GM21360 (cell line): Measurements from ENCODE around the gene KPNA1.

Experiments
- ATAC-seq: cut with Tn5 transposase; IDR thresholded peaks from one replicate; pipeline ENCODE4 v1.9.1; 2021; ENCODE audit warnings: mild to moderate bottlenecking, moderate library complexity; ENCODE audit not compliant: unreplicated experiment

Gene KPNA1

GRCh38 chr3:122416966-122417365 is 97.8 kb downstream of the KPNA1 start:
- no peak for ATAC-seq

- ATAC-seq = peak; percentile 77
These were observed 98.7 kb downstream of the KPNA1 start, which contains the start of gene WDR5B for GRCh38 chr3:122415762-122416654. Gene WDR5B, minus strand, starts transcription at chr3:122416062. Its CDS starts 534 bp downstream, at chr3:122415528.

- ATAC-seq = peak; percentile 53
These were observed 99.5 kb downstream of the KPNA1 start for GRCh38 chr3:122415104-122415744.

- no peak for ATAC-seq
These were observed 100.3 kb downstream of the KPNA1 start for GRCh38 chr3:122414391-122414790.

DNA sequence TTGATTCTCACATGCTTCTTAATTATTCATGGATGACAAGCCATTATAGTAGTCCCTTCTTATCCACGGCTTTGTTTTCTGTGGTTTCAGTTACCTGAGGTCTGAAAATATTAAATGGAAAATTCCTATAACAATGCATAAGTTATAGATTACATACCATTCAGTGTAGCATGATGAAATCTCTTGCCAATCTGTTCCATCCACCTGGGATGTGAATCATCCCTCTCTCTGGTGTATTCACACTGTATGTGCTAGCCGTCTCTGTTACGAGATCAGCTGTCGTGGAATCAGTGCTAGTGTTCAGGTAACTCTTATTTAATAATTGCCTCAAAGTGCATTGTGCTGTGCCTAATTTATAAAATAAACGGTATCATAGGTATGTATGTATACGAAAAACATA is 104.1 kb downstream of the KPNA1 start:
- no peak for ATAC-seq

GRCh38 chr3:122410111-122410510 is 104.6 kb downstream of the KPNA1 start:
- ATAC-seq = no peak

- no peak for ATAC-seq
These were observed 105.3 kb downstream of the KPNA1 start for GRCh38 chr3:122409446-122409845.

DNA sequence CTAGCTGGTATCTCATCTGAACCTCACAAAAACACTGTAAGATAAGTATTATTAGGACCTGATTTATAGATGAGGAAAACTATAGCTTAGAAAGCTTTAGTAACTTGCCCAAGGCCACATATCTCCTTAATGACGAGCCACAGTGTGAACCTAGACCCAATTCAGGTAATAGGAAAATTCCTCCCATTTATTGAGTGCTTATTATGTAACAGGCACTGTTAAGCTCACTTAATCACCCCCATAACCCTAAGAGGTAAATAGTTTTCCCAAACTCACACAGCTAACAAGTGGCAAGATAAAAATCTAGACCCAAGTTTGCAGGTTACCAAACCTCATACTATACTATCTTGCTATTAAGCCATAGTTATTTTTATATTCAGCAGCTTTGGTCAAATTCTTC is 106.8 kb downstream of the KPNA1 start:
- no peak for ATAC-seq

GRCh38 chr3:122406198-122406597 is 108.5 kb downstream of the KPNA1 start:
- no peak for ATAC-seq

DNA sequence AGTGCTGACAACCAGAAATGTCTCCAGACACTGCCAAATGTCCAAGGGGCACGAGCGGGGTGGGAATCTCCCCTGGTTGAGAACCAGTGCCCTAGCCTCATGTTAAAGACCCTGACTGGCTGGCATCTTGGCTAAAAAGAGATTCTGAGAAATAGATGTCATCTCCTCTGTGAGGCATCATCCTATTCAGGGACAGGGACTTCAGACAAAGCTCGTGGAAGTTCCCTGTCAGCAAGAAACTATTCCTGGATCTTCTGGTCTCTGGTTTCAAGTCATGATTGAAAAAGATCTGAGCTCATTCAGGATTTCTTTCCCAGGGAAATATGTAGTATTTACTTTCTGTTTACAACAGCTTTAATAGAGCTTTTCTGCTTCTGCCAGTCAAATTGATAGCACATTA is 109.7 kb downstream of the KPNA1 start:
- ATAC-seq = no peak

GRCh38 chr3:122403489-122403888 is 111.2 kb downstream of the KPNA1 start:
- ATAC-seq = no peak

GRCh38 chr3:122398920-122399319 is 115.8 kb downstream of the KPNA1 start:
- no peak for ATAC-seq

GRCh38 chr3:122397201-122397600 is 117.5 kb downstream of the KPNA1 start:
- no peak for ATAC-seq

DNA sequence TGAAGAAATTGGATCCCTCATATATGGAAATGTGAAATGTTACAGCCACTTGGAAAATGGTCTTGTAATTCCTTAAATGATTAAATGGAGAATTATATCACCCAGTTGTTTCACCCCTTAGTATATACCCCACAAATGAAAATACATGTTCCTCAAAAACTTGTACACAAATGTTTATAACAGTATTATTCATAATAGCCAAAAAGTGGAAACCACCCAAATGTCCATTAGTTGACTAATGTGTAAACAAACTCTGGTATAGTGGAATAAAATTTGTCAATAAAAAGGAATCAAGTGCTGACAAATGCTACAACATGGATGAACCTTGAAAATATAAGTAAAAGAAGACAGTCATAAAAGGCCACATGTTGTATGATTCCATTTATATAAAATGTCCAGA is 118.2 kb downstream of the KPNA1 start:
- ATAC-seq = no peak

DNA sequence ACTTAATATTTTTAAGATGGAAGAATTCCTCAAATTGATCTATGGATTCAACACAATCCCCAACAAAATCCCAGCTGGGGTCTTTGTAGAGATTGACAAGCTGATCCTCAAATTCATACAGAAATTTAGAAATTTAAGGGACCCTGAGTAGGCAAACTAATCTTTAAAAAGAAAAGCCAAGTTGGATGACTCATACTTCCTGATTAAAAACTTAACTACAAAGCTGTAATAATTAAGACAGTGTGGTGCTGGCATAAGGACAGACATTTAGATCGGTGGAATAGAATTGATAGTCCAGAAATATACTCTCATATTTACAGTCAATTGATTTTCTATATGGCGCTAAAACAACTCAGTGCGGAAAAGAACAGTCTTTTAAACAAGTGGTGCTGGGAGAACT is 119.2 kb downstream of the KPNA1 start:
- no peak for ATAC-seq

GRCh38 chr3:122394173-122394572 is 120.6 kb downstream of the KPNA1 start:
- ATAC-seq = no peak

DNA sequence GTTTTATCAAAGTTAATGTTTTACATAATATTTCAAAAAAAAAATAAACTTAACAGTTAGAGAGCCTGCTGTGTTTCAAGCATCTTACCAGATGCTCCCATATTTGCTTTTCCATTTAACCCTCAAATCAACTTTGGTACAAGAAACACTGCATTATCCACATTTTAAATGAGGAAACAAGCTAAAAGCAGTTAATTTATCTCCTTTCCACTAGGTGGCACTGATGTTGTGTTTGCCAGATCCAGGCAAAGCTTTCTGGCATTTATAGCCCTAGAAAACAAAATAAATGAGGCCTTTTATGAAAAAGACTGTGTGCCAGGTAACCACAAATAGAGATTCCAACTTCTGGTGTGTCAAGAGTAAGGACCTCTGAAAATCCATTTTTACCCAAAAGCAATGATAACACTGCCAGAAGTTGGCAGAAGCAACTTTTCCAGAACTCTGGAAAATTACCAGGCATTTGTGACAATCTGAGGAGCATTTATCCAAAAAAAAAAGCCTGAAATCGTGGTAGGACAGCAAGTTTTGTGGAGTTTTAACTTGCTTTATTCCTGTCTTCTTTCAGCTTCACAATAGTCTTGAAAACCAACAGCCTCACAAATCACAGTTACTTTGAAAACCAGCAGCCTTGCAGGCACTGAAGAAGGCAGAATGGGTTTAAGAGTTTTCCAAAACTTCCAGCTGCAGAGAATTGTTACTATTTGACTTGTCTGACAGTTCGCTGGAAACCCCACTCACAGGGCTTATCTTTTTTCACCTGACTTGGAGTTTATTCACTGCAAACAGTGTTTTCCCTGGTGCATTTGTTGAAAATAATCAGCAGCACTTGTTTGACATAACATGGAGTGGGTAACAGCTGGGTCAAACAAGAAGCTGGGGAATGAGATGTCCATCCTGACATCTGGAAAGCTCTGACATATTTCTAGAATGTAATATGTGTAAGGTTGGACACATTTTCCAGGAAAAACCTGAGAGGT is 121.6 kb downstream of the KPNA1 start:
- no peak for ATAC-seq

DNA sequence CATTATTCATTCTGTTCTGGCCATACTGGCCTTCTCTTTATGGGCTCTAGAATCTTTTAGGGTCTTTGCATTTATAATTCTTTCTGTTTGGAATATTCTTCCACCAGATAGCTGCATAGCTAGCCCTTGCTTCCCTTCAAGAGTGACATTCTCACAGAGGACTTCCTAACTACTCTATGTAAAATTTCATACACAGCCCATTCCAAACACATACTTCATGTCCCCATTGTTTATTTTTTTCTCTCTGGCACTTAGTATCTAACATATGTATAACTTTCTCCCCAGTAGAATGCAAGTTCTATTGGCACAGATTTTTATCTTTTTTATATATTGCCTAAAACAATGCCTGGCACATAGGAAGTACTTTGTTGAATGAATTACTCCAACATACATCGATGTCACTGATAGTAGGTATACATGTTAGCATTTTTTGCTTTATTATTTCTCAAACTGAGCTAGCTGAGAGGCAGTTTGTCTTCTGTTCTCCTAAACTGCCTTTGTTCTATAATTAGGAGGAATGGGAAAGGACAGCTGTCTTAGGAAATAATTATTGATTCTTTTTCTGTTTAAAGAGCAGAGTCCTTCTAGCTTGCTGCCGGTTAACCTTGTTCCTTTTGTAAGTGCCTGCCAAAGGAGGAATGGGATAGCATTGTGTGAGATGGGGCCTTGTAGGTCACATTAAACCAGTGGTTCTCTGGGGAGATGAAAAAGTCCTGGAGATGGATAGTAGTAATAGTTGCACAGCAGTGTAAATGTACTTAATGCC is 122.9 kb downstream of the KPNA1 start:
- ATAC-seq = no peak

- ATAC-seq = no peak
These were observed 124.1 kb downstream of the KPNA1 start for GRCh38 chr3:122390665-122391064.

DNA sequence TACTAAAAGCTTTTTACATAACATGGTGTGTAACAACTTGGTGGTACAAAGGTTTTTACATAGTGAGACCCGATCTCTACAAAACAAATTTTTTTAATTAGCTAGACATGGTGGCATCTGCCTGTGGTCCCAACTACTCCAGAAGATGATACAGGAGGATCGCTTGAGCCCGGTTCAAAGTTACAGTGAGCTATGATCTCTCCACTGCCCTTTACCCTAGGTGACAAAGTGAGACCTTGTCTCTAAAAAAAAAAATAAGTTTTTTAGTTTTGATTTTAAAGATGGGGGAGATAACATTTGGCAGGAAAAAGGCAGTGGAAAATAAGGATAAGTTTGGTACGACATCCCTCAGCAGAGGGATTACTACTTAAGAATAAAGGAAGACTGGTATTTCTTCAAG is 124.8 kb downstream of the KPNA1 start:
- ATAC-seq = no peak
